NAMALWA (cell line): ENCODE data around the gene TTYH1.

Source experiments
- DNase-seq: peaks from one replicate; pipeline ENCODE4 v3.0.0-alpha.2; 2015; ENCODE audit warnings: low spot score

Gene TTYH1

DNA sequence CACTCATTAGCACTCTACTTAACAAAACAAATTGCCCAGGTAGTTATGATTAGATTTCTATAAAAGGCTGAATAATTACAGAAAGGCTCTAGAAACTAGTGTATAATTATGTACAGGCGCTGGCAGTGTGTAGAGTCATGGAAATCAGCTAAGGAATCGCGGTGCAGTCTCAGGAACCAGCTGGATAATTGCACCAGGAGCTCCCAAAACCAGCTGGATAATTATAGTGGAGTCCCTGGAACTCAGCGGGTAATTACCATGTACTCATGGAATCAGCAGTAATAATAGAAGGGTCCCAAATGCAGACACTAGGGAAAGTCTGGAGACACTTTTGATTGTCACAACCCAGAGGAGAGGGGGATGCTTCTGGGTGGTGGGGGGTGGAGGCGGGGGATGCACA lies 23.2 kb upstream of the TTYH1 start:
- no peak for DNase-seq

DNA sequence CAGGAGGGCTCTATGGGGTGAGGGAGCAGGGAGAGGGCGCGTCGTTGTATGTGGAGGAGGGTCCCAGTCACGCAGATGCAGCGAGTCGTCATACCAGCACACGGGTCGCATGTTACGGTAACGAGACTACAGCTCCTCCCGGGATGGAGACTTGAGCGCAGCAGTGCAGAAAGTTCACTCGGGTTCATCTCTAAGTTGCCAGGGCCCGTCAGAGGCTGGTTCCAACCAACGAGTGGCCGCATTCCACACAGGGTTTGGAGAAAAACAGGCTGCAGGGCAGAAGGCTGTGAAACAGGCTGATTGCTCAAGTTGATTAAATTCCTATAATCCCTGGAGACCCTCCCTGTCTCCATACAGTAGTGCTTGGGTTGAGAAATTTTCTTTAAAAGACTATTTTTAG lies 21.9 kb upstream of the TTYH1 start:
- no peak for DNase-seq

DNA sequence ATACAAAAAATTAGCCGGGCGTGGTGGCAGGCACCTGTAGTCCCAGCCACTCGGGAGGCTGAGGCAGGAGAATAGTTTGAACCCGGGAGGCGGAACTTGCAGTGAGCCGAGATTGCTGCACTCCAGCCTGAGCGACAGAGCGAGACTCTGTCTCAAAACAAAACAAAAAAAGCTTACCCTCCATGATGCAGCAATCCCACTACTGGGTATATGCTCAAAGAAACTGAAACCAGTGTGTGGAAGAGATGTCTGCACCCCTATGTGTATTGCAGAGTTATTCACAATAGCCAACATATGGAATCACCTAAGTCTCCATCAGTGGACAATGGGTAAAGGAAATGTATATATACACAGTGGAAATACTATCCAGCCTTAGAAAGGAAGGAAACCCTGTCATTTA lies 19.6 kb upstream of the TTYH1 start:
- DNase-seq, result no peak

DNA sequence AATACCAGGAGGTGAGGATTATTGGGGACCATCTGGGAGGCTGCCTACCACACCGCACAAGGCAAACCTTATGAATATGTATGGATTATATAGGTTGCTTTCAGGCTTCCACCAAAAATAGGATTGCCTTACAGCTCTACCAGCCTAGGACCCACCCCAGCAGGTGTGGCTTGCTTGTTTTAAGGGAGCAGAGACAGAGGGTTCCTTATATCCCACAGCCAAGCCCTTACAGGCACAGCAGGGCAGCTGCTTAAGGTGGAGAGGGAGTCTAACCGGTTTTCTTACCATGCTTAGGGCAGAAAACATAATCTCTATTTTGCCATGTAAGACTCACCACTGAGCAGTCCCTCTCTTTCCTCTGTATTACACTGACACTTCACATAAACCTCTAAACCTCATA lies 16.1 kb upstream of the TTYH1 start:
- DNase-seq, result no peak

DNA sequence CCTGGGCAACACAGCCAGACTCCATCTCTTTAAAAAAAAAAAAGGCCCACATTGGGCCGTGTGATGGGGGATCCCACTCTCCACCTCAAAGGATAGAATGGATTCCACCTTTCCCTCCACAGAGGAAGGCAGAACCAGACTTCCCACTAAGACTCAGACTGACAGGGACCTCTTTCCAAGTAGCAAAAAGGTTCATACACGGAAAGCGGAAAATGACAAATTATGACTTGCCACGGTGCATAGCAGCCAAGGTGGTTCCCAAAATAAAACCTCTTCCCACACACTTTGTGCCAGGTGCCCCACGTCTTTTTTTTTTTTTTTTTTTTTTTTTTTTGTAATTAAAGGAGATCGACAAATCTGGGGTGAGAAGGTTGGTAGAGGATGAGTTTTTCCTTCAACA lies 14.4 kb upstream of the TTYH1 start:
- no peak for DNase-seq

DNA sequence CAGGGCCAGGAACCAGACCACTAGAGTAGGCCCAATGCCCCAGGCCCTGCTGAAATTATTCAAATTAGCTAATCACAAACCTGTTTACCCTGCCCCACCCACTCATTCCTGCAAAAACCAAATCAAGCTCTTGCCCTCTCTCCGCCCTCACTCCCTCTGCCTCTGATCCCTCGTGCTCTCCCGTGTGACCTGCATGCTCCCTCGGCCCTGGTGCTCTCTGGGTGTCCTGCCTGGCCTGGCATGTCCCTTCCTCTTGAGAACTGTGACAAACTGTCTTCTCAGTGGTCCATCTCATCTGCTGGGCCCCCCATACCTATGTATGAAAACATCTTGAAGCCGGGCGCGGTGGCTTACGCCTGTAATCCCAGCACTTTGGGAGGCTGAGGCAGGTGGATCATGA lies 12.2 kb upstream of the TTYH1 start:
- no peak for DNase-seq

DNA sequence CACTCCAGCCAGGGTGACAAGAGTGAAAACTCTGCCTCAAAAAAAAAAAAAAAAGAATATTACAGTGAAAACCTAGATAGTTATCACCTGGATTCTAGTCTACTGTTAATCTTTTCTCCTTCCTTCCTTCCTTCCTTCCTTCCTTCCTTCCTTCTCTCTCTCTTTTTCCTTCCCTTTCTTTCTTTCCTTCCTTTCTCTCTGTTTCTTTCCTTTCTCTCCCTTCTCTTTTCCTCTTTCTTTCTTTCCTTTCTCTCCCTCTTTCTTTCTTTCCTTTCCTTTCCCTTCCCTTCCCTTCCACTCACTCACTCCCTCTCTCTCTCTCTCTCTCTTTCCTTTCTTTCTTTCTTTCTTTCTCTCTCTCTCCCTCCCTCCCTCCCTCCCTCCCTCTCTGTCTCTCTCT lies 9.6 kb upstream of the TTYH1 start:
- DNase-seq, result no peak

DNA sequence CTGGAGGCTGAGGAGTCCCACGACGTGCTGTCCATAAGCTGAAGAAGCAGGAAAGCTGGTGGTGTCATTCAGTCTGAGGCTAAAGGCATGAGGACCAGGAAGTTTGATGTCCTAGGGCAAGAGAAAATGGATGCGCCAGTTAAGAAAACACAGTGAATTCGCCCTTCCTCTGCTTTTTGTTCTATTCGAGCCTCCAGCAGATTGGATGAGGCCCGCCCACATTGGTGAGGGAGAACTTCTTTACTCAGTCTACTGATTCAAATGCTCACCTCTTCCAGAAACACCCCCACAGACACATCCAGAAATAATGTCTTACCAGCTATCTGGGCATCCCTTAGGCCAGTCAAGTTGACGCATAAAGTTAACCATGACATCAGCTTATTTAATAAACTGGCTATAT lies 7.5 kb upstream of the TTYH1 start:
- DNase-seq, result no peak

DNA sequence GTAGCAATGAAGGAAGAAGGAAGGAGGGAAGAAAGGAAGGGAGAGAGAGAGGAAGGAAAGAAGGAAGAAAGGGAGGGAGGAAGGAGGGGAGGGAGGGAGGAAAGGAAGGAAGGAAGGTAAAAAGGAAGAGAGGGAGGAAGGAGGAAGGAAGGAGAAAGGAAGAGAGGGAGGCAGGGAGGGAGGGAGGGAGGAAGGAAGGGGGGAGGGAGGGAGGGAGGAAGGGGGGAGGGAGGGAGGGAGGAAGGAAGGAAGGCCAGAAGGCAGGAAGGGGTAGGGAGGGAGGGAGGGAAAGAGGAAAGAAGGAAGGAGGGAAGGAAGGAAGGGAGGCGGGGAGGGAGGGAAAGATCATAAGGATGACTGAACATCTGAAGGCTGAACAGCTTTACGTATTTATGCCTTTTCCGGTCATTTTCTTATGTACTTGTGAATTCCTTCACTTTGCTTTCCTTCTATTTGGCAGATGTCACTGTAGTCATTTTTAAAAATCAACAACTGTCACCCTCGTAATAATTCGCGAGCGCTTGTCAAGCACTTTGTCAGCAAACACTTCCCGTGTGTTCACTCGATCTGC lies 6.7 kb upstream of the TTYH1 start:
- no peak for DNase-seq

DNA sequence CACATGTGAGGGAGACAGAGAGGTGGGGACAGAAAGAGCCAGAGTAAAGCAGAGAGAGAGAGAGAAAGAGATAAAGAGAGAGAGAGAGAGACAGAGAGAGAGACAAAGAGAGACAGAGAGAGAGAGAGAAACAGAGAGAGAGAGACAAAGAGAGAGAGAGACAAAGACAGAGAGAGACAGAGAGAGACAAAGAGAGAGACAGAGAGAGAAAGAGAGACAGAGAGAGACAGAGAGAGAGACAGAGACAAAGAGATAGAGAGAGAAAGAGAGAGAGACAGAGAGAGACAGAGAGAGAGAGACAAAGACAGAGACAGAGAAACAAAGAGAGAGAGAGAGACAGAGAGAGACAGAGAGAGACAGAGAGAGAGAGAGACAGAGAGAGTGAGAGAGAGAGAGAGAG lies 4.2 kb upstream of the TTYH1 start:
- no peak for DNase-seq

DNA sequence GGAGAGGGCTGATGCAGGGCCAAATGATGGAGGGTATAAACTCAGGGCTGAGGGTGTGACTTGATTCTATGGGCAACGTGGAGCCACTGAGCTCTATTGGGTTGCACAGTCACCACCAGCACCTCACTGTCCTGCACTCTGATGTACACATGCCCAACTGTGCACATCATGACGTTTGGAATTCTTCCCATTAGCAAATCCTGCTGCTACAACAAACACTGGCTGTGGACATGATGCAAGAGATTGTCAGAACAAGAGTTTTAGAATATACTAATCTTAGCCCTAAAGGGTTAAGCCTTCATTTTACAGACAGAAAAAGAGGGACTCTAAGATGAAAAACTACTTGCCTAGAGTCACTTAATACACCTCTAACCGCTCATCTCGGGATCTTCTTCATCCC lies 2.4 kb upstream of the TTYH1 start:
- no peak for DNase-seq

DNA sequence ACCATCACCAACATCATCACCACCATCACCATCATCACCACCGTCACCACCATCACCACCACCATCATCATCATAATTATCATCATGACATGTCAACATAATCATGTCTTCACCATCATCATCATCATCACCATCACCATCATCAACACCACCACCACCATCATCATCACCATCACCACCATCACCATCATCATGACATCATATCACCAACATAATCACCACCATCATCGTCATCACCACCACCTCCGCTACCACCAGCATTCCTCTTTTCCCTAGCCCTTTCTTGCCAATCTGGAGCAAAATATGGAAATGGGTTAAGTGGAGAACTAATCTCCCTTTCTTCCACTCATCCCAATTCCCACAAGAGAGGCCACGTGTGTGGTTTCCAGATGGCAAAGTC lies 1.1 kb upstream of the TTYH1 start:
- no peak for DNase-seq

DNA sequence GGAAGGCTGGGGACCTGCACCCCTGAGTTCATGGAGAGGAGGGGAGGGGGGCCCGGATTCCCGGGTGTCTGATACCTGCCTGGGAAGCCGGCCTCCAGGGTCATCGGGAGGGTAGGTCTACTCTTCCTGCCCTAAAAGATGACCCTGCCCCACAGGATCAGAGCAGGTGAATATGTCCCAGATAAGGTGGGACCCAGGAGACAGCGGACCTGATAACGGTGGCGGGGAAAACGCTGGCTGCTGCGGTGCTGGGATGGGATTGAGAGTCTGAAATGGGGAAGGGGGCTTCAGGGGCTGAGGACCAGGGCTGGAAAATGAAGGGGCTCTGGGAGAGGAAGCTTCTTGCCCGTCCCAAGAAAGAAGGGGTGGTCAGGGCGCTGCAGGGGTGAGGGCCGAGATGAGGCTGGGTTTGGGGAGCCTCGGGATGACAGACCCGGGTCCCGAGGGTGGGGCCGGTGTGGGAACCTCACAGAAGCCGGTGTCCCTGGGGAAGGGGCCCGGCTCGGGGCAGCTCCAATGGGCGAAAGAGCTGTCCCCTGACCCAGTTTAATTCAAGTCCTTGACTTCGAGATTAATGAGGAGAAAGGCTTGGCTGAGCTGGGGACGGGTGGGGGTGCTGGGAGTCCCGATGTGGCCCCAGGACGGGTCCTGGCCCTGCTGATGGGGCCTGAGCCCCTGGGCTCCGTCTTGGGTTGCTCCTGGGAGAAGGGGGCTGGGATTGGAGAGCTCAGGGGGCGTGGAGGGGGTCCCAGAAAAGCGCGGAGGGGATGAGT lies 823 bp downstream of the TTYH1 start:
- DNase-seq, result no peak

DNA sequence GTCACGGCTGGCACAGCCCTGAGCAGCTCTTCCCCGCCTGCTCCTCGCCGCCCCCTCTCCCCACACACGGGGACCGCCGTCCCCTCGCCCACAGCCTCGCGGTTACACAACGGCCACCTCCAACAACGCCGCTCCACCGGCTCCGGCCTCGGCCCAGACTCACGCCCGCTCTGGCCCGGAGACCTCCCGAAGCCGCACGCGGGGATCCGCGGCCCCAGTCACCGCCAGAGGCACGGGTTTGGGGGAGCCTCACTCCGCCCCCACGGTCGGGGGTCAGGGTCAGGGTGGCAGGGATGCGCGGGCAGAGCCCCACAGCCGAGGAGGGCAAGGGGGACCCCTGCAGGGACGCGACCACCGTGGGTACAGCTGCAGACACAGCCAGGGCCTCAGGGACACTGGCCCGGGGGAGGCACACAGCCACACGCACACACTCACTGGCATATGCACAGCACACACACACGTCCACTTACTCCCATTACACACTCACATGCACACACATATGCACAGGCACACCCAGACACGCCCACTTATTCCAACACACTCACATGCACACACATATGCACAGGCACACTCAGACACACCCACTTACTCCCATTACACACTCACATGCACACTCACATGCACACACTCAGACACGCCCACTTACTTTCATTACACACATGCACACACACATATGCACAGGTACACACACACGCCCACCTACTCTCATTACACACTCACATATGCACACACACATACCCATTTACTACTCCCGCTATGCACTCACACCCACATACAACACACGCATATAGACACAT lies 1.6 kb downstream of the TTYH1 start:
- DNase-seq, result no peak

DNA sequence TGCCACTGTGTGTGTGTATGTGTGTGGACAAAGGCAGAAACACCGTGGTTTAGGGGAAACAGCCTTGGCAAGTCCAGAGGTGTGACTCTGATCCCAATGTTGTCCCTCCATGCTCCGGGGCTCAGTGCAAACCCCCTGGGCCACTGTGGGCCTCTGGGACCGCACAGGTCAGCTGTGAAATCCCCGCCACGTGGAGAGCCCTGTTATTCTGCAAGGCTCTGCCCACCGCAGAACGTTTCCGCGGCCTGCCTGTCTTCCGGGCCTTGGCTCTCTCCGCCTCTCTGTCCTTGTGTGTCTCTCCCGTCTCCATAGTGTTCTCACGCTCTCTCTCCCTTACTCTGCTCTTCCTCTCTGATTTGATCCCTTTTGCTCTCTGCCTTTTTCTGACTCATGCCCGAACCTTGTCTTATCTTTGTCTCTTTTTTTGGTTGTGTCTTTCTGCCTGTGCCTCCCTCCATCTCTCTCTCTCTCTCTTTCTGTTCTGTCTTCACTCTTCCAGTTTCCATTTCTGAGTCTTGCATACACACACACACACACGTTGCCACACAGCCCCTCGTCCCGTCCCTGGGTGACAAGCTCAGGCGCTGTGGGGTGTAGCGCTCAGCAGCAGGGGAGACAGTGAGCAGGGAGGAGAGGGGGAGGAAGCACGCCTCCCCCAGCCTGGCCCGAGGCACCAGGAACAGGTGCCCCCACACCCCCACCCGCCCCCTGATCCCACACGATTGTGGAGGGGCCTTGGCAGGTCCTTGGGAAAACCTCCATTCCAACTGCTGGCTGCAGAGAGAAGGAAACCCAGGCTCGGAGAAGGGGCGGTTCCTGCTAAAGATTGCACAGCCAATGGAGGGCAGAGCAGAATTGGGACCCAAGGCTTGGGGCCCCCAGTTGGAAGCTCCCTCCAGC lies 3.0 kb downstream of the TTYH1 start:
- no peak for DNase-seq

DNA sequence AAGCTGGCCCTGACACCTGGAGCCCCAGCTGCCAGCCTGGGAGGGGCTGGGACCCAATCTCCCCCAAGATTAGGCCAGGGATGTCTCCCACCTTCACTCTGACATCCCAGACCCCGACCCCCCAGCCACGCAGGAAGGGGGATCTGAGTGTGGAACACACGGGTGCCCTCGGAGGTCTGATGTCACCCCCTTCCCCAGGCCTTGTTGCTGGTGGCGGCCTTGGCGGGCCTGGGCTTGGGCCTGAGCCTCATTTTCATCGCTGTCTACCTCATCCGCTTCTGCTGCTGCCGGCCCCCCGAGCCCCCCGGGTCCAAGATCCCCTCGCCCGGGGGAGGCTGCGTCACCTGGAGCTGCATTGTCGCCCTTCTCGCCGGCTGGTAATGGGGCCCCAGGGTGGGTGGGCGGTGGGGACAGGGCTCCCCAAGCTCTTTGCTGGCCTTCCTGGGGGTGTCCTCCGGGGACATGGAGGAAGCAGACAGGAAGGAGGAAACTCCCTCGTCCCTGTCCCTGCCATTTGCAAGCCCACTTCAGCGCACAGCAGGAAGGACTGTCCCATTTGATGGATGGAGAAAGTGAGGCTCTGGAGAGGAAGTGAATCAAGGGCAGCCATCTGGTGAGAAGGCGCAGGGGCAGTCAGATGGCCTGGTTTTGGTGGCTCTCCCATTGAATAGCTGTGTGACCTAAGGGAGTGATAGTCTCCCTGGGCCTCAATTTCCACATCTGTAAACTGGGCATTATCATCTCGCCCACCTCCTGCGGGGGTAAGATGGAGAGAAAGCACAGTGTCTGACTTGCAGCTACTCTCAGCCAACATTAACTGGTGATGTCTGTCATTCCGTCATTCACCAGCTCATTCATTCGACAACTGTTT lies 3.9 kb downstream of the TTYH1 start:
- DNase-seq, result no peak

DNA sequence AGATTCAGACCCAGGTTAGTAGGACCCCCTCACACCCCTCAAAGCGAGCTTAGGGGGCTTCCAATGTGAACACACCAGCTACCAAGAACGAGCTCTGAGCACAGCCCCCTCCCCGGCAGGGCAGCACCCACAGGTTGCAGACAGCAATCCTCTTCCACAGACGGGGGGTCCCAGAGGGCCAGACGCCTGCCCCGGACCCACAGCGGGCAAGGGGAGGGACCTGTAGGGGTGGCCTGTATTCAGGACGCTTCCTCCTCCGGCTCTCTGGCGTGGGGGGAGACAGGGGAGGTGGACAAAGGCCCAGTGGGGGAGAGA lies 4.8 kb downstream of the TTYH1 start:
- no peak for DNase-seq

DNA sequence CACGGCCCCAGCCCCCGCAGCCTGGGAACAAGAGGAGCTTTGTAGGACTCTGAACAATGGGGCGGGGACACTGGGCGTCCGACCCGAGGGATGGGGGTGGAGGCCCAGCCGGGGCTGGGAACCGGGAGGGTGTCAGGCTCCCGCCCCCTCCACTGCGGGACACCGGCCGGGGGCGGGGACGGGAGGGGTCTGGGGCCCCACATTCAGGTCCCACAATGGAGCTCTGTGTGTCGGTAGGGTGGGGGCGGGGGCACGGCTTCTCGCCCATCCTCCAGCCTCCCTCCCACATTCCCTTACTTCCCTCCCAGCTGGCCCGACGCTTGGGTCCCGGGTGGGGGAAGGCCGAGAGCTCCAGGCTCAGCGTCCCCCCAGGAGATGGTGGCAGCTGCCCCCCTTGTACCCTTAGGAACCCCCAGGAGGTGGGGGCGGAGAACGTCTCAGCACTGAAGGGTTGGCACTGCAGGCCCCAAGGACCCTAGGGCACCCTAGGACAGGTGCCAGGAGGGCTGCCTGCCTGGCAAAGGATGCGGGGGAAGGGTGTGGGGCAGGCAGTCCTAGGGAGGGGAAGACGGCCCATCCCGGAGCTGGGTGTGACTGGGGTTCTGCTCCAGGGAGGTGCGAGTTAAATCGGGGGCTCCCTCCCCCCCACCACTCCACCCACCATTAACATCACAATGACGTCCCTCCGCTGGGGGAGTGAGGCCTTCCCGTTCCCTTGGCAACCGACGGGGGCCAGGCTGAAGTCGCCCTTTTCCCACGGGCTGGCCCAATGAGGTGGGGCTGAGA lies 5.3 kb downstream of the TTYH1 start:
- no peak for DNase-seq

DNA sequence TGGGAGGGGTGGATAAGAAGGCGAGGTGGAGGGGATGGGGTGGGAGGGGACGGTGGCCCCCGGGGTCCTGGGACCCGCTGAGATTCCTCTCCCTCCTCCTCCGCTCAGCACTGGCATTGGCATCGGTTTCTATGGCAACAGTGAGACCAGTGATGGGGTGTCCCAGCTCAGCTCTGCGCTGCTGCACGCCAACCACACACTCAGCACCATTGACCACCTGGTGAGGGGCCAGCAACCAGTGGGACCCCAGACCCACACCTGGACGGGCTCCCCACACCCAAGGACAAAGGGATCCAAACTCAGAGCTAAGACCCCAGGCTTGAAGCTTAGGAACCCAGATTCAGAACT lies 5.9 kb downstream of the TTYH1 start:
- no peak for DNase-seq

DNA sequence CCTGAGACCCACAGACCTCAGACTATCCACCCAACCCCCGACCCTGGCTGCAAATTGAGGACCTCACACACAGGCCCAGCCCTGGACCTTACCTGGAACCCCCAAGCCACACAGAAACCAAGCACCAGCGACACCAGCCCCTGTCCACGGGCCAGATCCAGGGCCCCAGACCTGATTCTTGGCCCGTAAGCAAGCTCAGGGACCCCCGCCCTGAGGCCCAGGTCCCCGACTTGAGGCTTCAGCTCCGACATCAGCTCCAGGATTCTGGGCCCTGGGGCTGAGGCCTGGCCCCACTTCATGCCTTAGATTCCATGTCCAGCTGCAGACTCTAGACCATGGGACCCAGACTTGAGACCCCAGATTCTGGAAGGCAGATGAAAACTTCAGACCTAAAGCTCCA lies 6.3 kb downstream of the TTYH1 start:
- DNase-seq, result no peak

DNA sequence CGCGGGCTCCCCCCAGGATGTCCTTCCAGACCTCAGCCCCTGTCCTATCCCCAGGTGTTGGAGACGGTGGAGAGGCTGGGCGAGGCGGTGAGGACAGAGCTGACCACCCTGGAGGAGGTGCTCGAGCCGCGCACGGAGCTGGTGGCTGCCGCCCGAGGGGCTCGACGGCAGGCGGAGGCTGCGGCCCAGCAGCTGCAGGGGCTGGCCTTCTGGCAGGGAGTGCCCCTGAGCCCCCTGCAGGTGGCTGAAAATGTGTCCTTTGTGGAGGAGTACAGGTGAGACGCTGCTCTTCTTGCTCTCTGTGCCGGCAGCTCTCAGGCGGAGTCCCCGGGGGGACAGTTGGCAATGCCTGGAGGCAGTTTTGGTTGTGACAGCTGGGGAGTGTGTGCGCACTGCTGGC lies 6.9 kb downstream of the TTYH1 start:
- no peak for DNase-seq
